HepG2 (cell line): ENCODE data around the gene ZBTB17. TPM values are rescaled to one million over a fixed set of nuclear protein-coding genes. Genes with fewer than 3 reads are reported as not detected.

Source experiments
- ATAC-seq: fragments of 200-7000 bp; cut with Tn5 transposase; 3 replicates; pipeline ENCODE4 v1.9.1; 2020; ENCODE audit warnings: mild to moderate bottlenecking, moderate library complexity
- BruUV-seq: library from RNA; stranded (reverse); fragments of 400-500 nt; replicated peaks from 2 replicates; lab custom pipeline; 2021; lab: Mats Ljungman, UMichigan
- CTCF ChIA-PET: fragments of 300-600 bp; formaldehyde crosslinking; extraction: SDS; loops from one replicate; lab custom pipeline; 2021; ENCODE audit warnings: low total read pairs, inconsistent platforms, low intra/inter-chr PET ratio; lab: Yijun Ruan, JAX
- POLR2A ChIA-PET: fragments of 350-600 bp; sonication (Branson Sonifier 250); formaldehyde crosslinking; loops from one replicate; lab custom pipeline; 2020; ENCODE audit warnings: antibody characterized with exemption, inconsistent platforms; lab: Yijun Ruan, JAX
- DNase-seq: peaks from one replicate; pipeline ENCODE4 v3.0.0-alpha.2; 2015; ENCODE audit warnings: low spot score
- FAIRE-seq: peaks from 3 replicates; lab custom pipeline; 2011; peaks lifted over from hg19 to GRCh38; lab: Jason Lieb, UNC
- H2AFZ ChIP-seq: one replicate; pipeline ENCODE4 v1.6.1; 2011; ENCODE audit warnings: low read length, inconsistent platforms
- H3K27ac ChIP-seq: fragments of 300-600 bp; 3 replicates; pipeline ENCODE4 v1.8.0; 2011; ENCODE audit warnings: mixed run types, mild to moderate bottlenecking, mixed read lengths, low read length, inconsistent platforms; ENCODE audit not compliant: insufficient read depth; ENCODE audit errors: extremely low read length
- H3K27me3 ChIP-seq, 2 experiments: fragments of 200-600 bp in 1 of 2; 2 replicates in 1 of 2; 3 replicates in 1 of 2; pipeline versions ENCODE4 v1.6.0 to v1.8.0; 2011; ENCODE audit warnings: low read length in 2 of 2, mild to moderate bottlenecking in 2 of 2, moderate library complexity in 2 of 2, inconsistent platforms in 1 of 2; ENCODE audit not compliant: insufficient read depth in 2 of 2, control insufficient read depth in 1 of 2
- H3K36me3 ChIP-seq, 2 experiments: fragments of 200-600 bp in 1 of 2; replicated peaks in 1 of 2; 2 replicates in 1 of 2; 3 replicates in 1 of 2; pipeline versions ENCODE4 v1.5.1 to v1.8.0; 2011; ENCODE audit warnings: low read length in 2 of 2, inconsistent platforms in 1 of 2; ENCODE audit not compliant: insufficient read depth in 2 of 2, control insufficient read depth in 1 of 2
- H3K4me1 ChIP-seq: 2 replicates; pipeline ENCODE4 v1.5.1; 2012; ENCODE audit warnings: low read length, inconsistent platforms; ENCODE audit not compliant: insufficient read depth
- H3K4me2 ChIP-seq: 2 replicates; pipeline ENCODE4 v1.6.0; 2011; ENCODE audit warnings: low read depth, low read length, inconsistent platforms
- H3K4me3 ChIP-seq, 3 experiments: fragments of 200-600 bp in 1 of 3; sonication (generic), shearing (Covaris generic) in 1 of 3; replicated peaks in 1 of 3; 2 replicates each; pipeline ENCODE4 v1.5.1; 2011 to 2016; ENCODE audit warnings: low read length in 3 of 3, inconsistent platforms in 2 of 3, low read depth in 2 of 3, mild to moderate bottlenecking in 2 of 3, control low read depth in 1 of 3, mixed read lengths in 1 of 3; ENCODE audit not compliant: insufficient read depth in 1 of 3
- H3K79me2 ChIP-seq: one replicate; pipeline ENCODE4 v1.6.1; 2011; ENCODE audit warnings: low read length, inconsistent platforms; ENCODE audit not compliant: insufficient read depth
- H3K9ac ChIP-seq: 2 replicates; pipeline ENCODE4 v1.6.0; 2011; ENCODE audit warnings: mild to moderate bottlenecking, low read depth, low read length, inconsistent platforms; ENCODE audit not compliant: insufficient read depth
- H3K9me3 ChIP-seq: 2 replicates; pipeline ENCODE4 v1.5.1; 2012; ENCODE audit warnings: mild to moderate bottlenecking, low read length
- H4K20me1 ChIP-seq: 2 replicates; pipeline ENCODE4 v1.6.0; 2011; ENCODE audit warnings: inconsistent platforms, mild to moderate bottlenecking, low read length, moderate library complexity; ENCODE audit not compliant: insufficient read depth
- CCAR2 ChIP-seq: fragments of 200-400 bp; formaldehyde crosslinking; optimal IDR thresholded peaks from 2 replicates; pipeline ENCODE3; 2018; ENCODE audit warnings: low read depth, mild to moderate bottlenecking, low read length, moderate library complexity
- ELK4 ChIP-seq: sonication (generic); formaldehyde crosslinking; IDR thresholded peaks from 2 replicates; pipeline ENCODE4 v1.9.0; 2021; ENCODE audit warnings: missing genetic modification reagents, borderline replicate concordance
- MIER3 ChIP-seq: IDR thresholded peaks from 2 replicates; pipeline ENCODE4 v1.6.1; 2016; ENCODE audit warnings: missing compliant biosample characterization, borderline replicate concordance
- MXD1 ChIP-seq: sonication (generic); formaldehyde crosslinking; IDR thresholded peaks from 2 replicates; pipeline ENCODE4 v1.4.0; 2020; ENCODE audit warnings: mild to moderate bottlenecking, missing genetic modification reagents
- MXD4 ChIP-seq: IDR thresholded peaks from 2 replicates; pipeline ENCODE4 v1.6.1; 2016; ENCODE audit warnings: mild to moderate bottlenecking, missing biosample characterization, missing genetic modification reagents
- RFX5 ChIP-seq: IDR thresholded peaks from 2 replicates; pipeline ENCODE4 v1.6.1; 2011; ENCODE audit warnings: low read depth, low read length, improper control_type of control experiment
- ZKSCAN5 ChIP-seq: sonication (generic); formaldehyde crosslinking; IDR thresholded peaks from 2 replicates; pipeline ENCODE4 v1.5.1; 2020; ENCODE audit warnings: mild to moderate bottlenecking, missing genetic modification reagents
- ZNF136 ChIP-seq: sonication (generic); formaldehyde crosslinking; IDR thresholded peaks from 2 replicates; pipeline ENCODE4 v1.8.1; 2022; ENCODE audit warnings: low read depth, mild to moderate bottlenecking, moderate library complexity, missing genetic modification reagents
- ZNF331 ChIP-seq: sonication (generic); formaldehyde crosslinking; IDR thresholded peaks from 2 replicates; pipeline ENCODE4 v1.4.0; 2020; ENCODE audit warnings: missing genetic modification reagents
- ZNF512 ChIP-seq: sonication (generic); formaldehyde crosslinking; IDR thresholded peaks from 2 replicates; pipeline ENCODE4 v1.4.0; 2020; ENCODE audit warnings: mild to moderate bottlenecking, missing genetic modification reagents
- ZNF550 ChIP-seq: sonication (generic); formaldehyde crosslinking; IDR thresholded peaks from 2 replicates; pipeline ENCODE4 v1.4.0; 2020; ENCODE audit warnings: mild to moderate bottlenecking, missing genetic modification reagents, borderline replicate concordance
- WGBS: methylation state at CpG from one replicate; pipeline ENCODE4 v1.1.6; 2017; ENCODE audit warnings: low lambda C conversion rate; 5-methylcytosine and 5-hydroxymethylcytosine counted together
- in situ Hi-C: cut with HindIII; loops from 2 replicates; pipeline ENCODE4 v1.10.0; 2017; ENCODE audit warnings: low pct_unique_long_range_greater_than_20kb; ENCODE audit not compliant: extremely low pct_ligation_motif_present
- intact Hi-C: fragments of 100-400 bp; cut with micrococcal nuclease; formaldehyde crosslinking; loops from one replicate; pipeline ENCODE4 v1.10.0; 2022; ENCODE audit not compliant: unreplicated experiment
- polyA plus RNA-seq, 8 experiments: library from polyadenylated mRNA; depleted of rRNA in 3 of 8; stranded (reverse) in 7 of 8; unstranded in 1 of 8; fragments of >200 nt; fragmentation: Illumina TruSeq in 4 of 8; extraction: Trizol in 4 of 8; gene quantifications; 2 replicates each; pipeline versions ENCODE4 v1.2.1 to v1.2.3, GENCODE V29; 2011 to 2016; ENCODE audit warnings: low read depth in 4 of 8, missing spikeins in 1 of 8, mixed read lengths in 1 of 8; ENCODE audit not compliant: insufficient read depth in 1 of 8
- total RNA-seq, 5 experiments: library from RNA; depleted of rRNA; stranded (reverse); fragments of >200 nt; fragmentation: Illumina TruSeq; extraction: Trizol; gene quantifications; 2 replicates each; pipeline ENCODE4 v1.2.3, GENCODE V29; 2016; ENCODE audit warnings: low read depth in 1 of 5

Gene ZBTB17
- total and polyA plus RNA-seq, 2 of the 13 experiments (the other 11 are each of a cell fraction or from before 2014, with no cell fraction given) = 16.7 to 17.0 TPM

GRCh38 chr1:15993666-15994065, 17.8 kb upstream of the ZBTB17 start:
- DNase-seq (no peak), FAIRE-seq (no peak), ATAC-seq (no peak)
- in situ Hi-C loops (no loop called here), intact Hi-C loops (loop anchor here (2.0 to 10.0 kb wide), 2 partner anchors 35 to 179 kb away; no protein-coding TSS in a partner anchor)
- no peaks in the 10 kb centered on the region for H3K9me3 ChIP-seq
- no peak overlapping the region for H2AFZ ChIP-seq
- H3K27me3 ChIP-seq = peaks cover 6 to 37% of the 10 kb centered on the region in 2 experiments; a peak in 4 of 5 replicates
- TF ChIP-seq ZKSCAN5 (CRISPR knock-in tag) (no peak), RFX5 (no peak), MIER3 (CRISPR knock-in tag) (no peak), MXD4 (CRISPR knock-in tag) (no peak)
- no CpG with 5 or more reads among the region's 15 CpGs for WGBS
- ChIA-PET POLR2A (interaction anchor here (1.1 kb wide), 1 partner anchor 18 kb away, joined by 3 read pairs; the partner anchor contains the start of gene ZBTB17), CTCF (interaction anchor here (1.6 kb wide), 1 partner anchor 36 kb away, joined by 5 read pairs; no protein-coding TSS in a partner anchor)
- H3K36me3 ChIP-seq = no peaks in the 10 kb centered on the region
- H3K79me2 ChIP-seq = no peaks in the 10 kb centered on the region
- H4K20me1 ChIP-seq = no peaks in the 10 kb centered on the region
- no peak overlapping the region for H3K27ac ChIP-seq
- H3K9ac ChIP-seq = no peak overlapping the region
- peaks cover 40% of the 10 kb centered on the region for H3K4me1 ChIP-seq
- no TSS peak for BruUV-seq
- H3K4me3 ChIP-seq = no peak overlapping the region
- no peak overlapping the region for H3K4me2 ChIP-seq

- Histone ChIP-seq H3K4me3 (no peak overlapping the region), H3K9me3 (no peaks in the 10 kb centered on the region), H3K4me2 (no peak overlapping the region), H3K4me1 (peaks cover 36% of the 10 kb centered on the region), H3K36me3 (no peaks in the 10 kb centered on the region), H3K27ac (no peak overlapping the region), H3K9ac (no peak overlapping the region), H3K27me3 (peaks cover 6 to 29% of the 10 kb centered on the region in 2 experiments; a peak in 3 of 5 replicates), H4K20me1 (no peaks in the 10 kb centered on the region), H3K79me2 (no peaks in the 10 kb centered on the region), H2AFZ (no peak overlapping the region)
- DNase-seq (no peak), ATAC-seq (no peak), FAIRE-seq (no peak)
- ChIA-PET POLR2A (no interaction called here), CTCF (no interaction called here)
- in situ Hi-C loops = no loop called here
- no TSS peak for BruUV-seq
- 57% methylated on average over 1 of the region's 17 CpGs for WGBS
- intact Hi-C loops = loop anchor here (10.0 kb wide), 1 partner anchor 178 kb away; no protein-coding TSS in a partner anchor
- TF ChIP-seq MXD1 (CRISPR knock-in tag) (no peak), ELK4 (no peak), ZNF136 (CRISPR knock-in tag) (no peak), ZNF550 (CRISPR knock-in tag) (no peak), ZNF331 (CRISPR knock-in tag) (no peak), CCAR2 (no peak), ZNF512 (CRISPR knock-in tag) (no peak)
These were observed 16.9 kb upstream of the ZBTB17 start for GRCh38 chr1:15992582-15993500.
